Cardiac muscle cell (in vitro differentiated cells and primary cell): ENCODE results near the gene DAPK1. TPM values are rescaled to one million over a fixed set of nuclear protein-coding genes. Genes with fewer than 3 reads are reported as not detected.

Experiments
- DNase-seq, 2 donors: peaks; one replicate each; pipeline versions ENCODE4 v3.0.0 to v3.0.0-alpha.2; 2010 to 2017; ENCODE audit warnings: low read depth in 1 of 2, low spot score in 1 of 2
- H3K27ac ChIP-seq: fragments of 200-600 bp; sonication (generic); 2 replicates; pipeline ENCODE4 v1.5.1; 2016
- H3K27me3 ChIP-seq: fragments of 200-600 bp; sonication (generic); 2 replicates; pipeline ENCODE4 v1.6.0; 2016; ENCODE audit warnings: control low read depth
- H3K36me3 ChIP-seq: fragments of 200-600 bp; sonication (generic); 2 replicates; pipeline ENCODE4 v1.5.1; 2016; ENCODE audit warnings: control low read depth
- H3K4me1 ChIP-seq: fragments of 200-600 bp; sonication (generic); 2 replicates; pipeline ENCODE4 v1.8.1; 2017; ENCODE audit warnings: low read depth, mild to moderate bottlenecking, mixed run types
- H3K4me3 ChIP-seq: fragments of 200-600 bp; sonication (generic); 2 replicates; pipeline ENCODE4 v1.5.1; 2016; ENCODE audit warnings: mild to moderate bottlenecking
- H3K9me3 ChIP-seq: fragments of 200-600 bp; sonication (generic); 2 replicates; pipeline ENCODE4 v1.5.1; 2017; ENCODE audit warnings: low read depth, mild to moderate bottlenecking, control low read depth
- polyA plus RNA-seq: library from polyadenylated mRNA; unstranded; fragments of >200 nt; fragmentation: Nextera tagmentation; extraction: Ambion mirVana; gene quantifications from 2 replicates; pipeline ENCODE4 v1.2.1, GENCODE V29; 2016
- total RNA-seq: library from RNA; depleted of rRNA; stranded (reverse); fragments of >200 nt; gene quantifications from 2 replicates; pipeline ENCODE4 v1.2.3, GENCODE V29; 2016
- TF ChIP-seq, protein P1 (sequence below): IDR thresholded peaks from 2 replicates; pipeline ENCODE4 v1.5.1; 2012; ENCODE audit warnings: low read depth, mild to moderate bottlenecking, low read length

The DAPK1 gene
- total and polyA plus RNA-seq, 2 experiments from 2014 or later: 21.0 to 39.6 TPM

GRCh38 chr9:87524061-87524460 is 26.4 kb downstream of the DAPK1 start:
- no peaks in the 10 kb centered on the region for H3K27me3 ChIP-seq
- no peak overlapping the region for H3K27ac ChIP-seq
- no peaks in the 10 kb centered on the region for H3K4me1 ChIP-seq
- DNase-seq: no peak
- H3K36me3 ChIP-seq: no peaks in the 10 kb centered on the region
- no peak overlapping the region for H3K4me3 ChIP-seq
- TF ChIP-seq, protein P1, sequence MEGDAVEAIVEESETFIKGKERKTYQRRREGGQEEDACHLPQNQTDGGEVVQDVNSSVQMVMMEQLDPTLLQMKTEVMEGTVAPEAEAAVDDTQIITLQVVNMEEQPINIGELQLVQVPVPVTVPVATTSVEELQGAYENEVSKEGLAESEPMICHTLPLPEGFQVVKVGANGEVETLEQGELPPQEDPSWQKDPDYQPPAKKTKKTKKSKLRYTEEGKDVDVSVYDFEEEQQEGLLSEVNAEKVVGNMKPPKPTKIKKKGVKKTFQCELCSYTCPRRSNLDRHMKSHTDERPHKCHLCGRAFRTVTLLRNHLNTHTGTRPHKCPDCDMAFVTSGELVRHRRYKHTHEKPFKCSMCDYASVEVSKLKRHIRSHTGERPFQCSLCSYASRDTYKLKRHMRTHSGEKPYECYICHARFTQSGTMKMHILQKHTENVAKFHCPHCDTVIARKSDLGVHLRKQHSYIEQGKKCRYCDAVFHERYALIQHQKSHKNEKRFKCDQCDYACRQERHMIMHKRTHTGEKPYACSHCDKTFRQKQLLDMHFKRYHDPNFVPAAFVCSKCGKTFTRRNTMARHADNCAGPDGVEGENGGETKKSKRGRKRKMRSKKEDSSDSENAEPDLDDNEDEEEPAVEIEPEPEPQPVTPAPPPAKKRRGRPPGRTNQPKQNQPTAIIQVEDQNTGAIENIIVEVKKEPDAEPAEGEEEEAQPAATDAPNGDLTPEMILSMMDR: no peak
- no peaks in the 10 kb centered on the region for H3K9me3 ChIP-seq

- no peak overlapping the region for H3K27ac ChIP-seq
- no peak for DNase-seq
- no peaks in the 10 kb centered on the region for H3K36me3 ChIP-seq
- H3K9me3 ChIP-seq: no peaks in the 10 kb centered on the region
- TF ChIP-seq, protein P1: no peak
- H3K4me1 ChIP-seq: no peaks in the 10 kb centered on the region
- no peak overlapping the region for H3K4me3 ChIP-seq
- no peaks in the 10 kb centered on the region for H3K27me3 ChIP-seq
These were observed 28.1 kb downstream of the DAPK1 start for GRCh38 chr9:87525546-87526303.

- TF ChIP-seq, protein P1: no peak
- Histone ChIP-seq H3K9me3 (no peaks in the 10 kb centered on the region), H3K27ac (no peak overlapping the region), H3K4me3 (no peak overlapping the region), H3K27me3 (no peaks in the 10 kb centered on the region), H3K4me1 (no peaks in the 10 kb centered on the region), H3K36me3 (no peaks in the 10 kb centered on the region)
- no peak for DNase-seq
These were observed 29.7 kb downstream of the DAPK1 start for GRCh38 chr9:87527211-87527916.

GRCh38 chr9:87528969-87529368 is 31.3 kb downstream of the DAPK1 start:
- Histone ChIP-seq H3K27me3 (no peaks in the 10 kb centered on the region), H3K27ac (no peak overlapping the region), H3K4me1 (no peaks in the 10 kb centered on the region), H3K36me3 (no peaks in the 10 kb centered on the region), H3K4me3 (no peak overlapping the region), H3K9me3 (no peaks in the 10 kb centered on the region)
- DNase-seq: no peak
- TF ChIP-seq, protein P1: no peak

- DNase-seq: no peak
- no peak overlapping the region for H3K4me3 ChIP-seq
- no peaks in the 10 kb centered on the region for H3K4me1 ChIP-seq
- H3K27me3 ChIP-seq: no peaks in the 10 kb centered on the region
- no peaks in the 10 kb centered on the region for H3K9me3 ChIP-seq
- TF ChIP-seq, protein P1: no peak
- H3K27ac ChIP-seq: no peak overlapping the region
- H3K36me3 ChIP-seq: no peaks in the 10 kb centered on the region
These were observed 32.0 kb downstream of the DAPK1 start for GRCh38 chr9:87529671-87530070.
